MM.1S (cell line): ENCODE measurements around the gene NQO2.

Source experiments
- EZH2 ChIP-seq: fragments of 300-600 bp; sonication (generic); optimal IDR thresholded peaks from 2 replicates; pipeline ENCODE3; 2017; ENCODE audit warnings: low read depth, mild to moderate bottlenecking, antibody characterized with exemption, low read length, mixed read lengths
- EZH2phosphoT487 ChIP-seq: fragments of 300-600 bp; sonication (generic); IDR thresholded peaks from 2 replicates; pipeline ENCODE4 v1.6.1; 2018; ENCODE audit warnings: antibody characterized with exemption, low read length
- TF ChIP-seq, protein P1 (sequence below): fragments of 300-600 bp; sonication (generic); IDR thresholded peaks from 2 replicates; pipeline ENCODE4 v1.5.1; 2016; ENCODE audit warnings: antibody characterized with exemption, low read length, mixed read lengths

DNA sequence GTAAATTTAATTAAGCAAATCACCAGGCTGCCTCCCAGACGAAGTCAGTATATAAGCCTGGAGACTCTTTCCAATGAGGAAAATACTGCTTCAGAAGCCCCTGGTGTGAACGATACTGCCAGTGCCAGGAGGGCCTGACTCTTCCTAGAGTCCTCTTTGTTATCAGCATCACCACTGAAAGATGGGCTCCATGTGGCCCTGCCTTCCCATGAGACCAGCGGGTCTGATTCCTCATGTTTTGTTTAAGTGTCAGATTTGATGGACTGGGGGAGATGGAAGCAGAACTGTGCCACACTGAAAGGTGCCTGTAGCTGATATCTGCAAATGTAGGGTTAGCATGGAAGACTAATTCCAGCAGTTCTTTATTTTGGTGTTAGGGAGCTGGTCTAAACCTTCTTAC, 7.9 kb downstream of the NQO2 start:
- TF ChIP-seq, protein P1, sequence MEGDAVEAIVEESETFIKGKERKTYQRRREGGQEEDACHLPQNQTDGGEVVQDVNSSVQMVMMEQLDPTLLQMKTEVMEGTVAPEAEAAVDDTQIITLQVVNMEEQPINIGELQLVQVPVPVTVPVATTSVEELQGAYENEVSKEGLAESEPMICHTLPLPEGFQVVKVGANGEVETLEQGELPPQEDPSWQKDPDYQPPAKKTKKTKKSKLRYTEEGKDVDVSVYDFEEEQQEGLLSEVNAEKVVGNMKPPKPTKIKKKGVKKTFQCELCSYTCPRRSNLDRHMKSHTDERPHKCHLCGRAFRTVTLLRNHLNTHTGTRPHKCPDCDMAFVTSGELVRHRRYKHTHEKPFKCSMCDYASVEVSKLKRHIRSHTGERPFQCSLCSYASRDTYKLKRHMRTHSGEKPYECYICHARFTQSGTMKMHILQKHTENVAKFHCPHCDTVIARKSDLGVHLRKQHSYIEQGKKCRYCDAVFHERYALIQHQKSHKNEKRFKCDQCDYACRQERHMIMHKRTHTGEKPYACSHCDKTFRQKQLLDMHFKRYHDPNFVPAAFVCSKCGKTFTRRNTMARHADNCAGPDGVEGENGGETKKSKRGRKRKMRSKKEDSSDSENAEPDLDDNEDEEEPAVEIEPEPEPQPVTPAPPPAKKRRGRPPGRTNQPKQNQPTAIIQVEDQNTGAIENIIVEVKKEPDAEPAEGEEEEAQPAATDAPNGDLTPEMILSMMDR = no peak
- TF ChIP-seq EZH2 (no peak), EZH2phosphoT487 (no peak)
